Muscle of leg (tissue), 11 donors: ENCODE data around the gene NHERF1. TPM values are rescaled to one million over a fixed set of nuclear protein-coding genes. Genes with fewer than 3 reads are reported as not detected.

Experiments
- DNase-seq: peaks from one replicate; pipeline ENCODE4 v3.0.0; 2013
- H3K27ac ChIP-seq: one replicate; pipeline ENCODE4 v1.5.1; 2013; ENCODE audit warnings: mild to moderate bottlenecking, low read length, control low read depth
- H3K27me3 ChIP-seq: one replicate; pipeline ENCODE4 v1.6.1; 2013; ENCODE audit warnings: low read length; ENCODE audit not compliant: control insufficient read depth, insufficient read depth
- H3K36me3 ChIP-seq: one replicate; pipeline ENCODE4 v1.6.1; 2013; ENCODE audit warnings: low read length; ENCODE audit not compliant: control insufficient read depth, insufficient read depth
- H3K4me1 ChIP-seq: one replicate; pipeline ENCODE4 v1.6.1; 2013; ENCODE audit warnings: low read length; ENCODE audit not compliant: control insufficient read depth, insufficient read depth
- H3K4me3 ChIP-seq: one replicate; pipeline ENCODE4 v1.5.1; 2013; ENCODE audit warnings: low read length, control low read depth
- H3K9me3 ChIP-seq: replicated peaks from 2 replicates; pipeline ENCODE4 v1.6.1; 2013; ENCODE audit warnings: low read depth, low read length; ENCODE audit not compliant: control insufficient read depth
- WGBS: methylation state at CpG from one replicate; pipeline ENCODE4 v1.1.5; 2013; ENCODE audit warnings: missing lambda C conversion rate; ENCODE audit not compliant: insufficient coverage; 5-methylcytosine and 5-hydroxymethylcytosine counted together
- polyA plus RNA-seq, 8 donors: library from polyadenylated mRNA; unstranded; fragments of 120-200 nt; gene quantifications; one replicate each; pipeline versions ENCODE4 v1.2.1 to v1.2.3, GENCODE V29; 2013; ENCODE audit warnings: inconsistent platforms in 1 of 8, low replicate concordance in 1 of 8; ENCODE audit not compliant: insufficient read length in 8 of 8, insufficient read depth in 1 of 8
- total RNA-seq: library from RNA; stranded (reverse); fragments of 120-200 nt; gene quantifications from one replicate; pipeline ENCODE4 v1.2.4, GENCODE V29; 2013

NHERF1 gene
- total and polyA plus RNA-seq, 9 donors, result 3.5 to 24.4 (median 6.6) TPM

- WGBS, result 82% methylated on average over 2 of the region's 4 CpGs
- H3K4me1 ChIP-seq, result peaks cover 1% of the 10 kb centered on the region
- no peaks in the 10 kb centered on the region for H3K36me3 ChIP-seq
- peaks cover 24% of the 10 kb centered on the region for H3K27me3 ChIP-seq
- H3K4me3 ChIP-seq, result no peak overlapping the region
- no peaks in the 10 kb centered on the region for H3K9me3 ChIP-seq
- H3K27ac ChIP-seq, result no peak overlapping the region
- no peak for DNase-seq
These were observed 17.2 kb upstream of the NHERF1 start for GRCh38 chr17:74731347-74731605.

- no peak overlapping the region for H3K27ac ChIP-seq
- no peak for DNase-seq
- H3K9me3 ChIP-seq, result no peaks in the 10 kb centered on the region
- WGBS, result 66% methylated on average over 12 of the region's 12 CpGs
- H3K27me3 ChIP-seq, result peaks cover 34% of the 10 kb centered on the region
- H3K4me3 ChIP-seq, result no peak overlapping the region
- H3K4me1 ChIP-seq, result peaks cover 10% of the 10 kb centered on the region
- H3K36me3 ChIP-seq, result no peaks in the 10 kb centered on the region
These were observed 16.2 kb upstream of the NHERF1 start for GRCh38 chr17:74732042-74732867.

GRCh38 chr17:74733365-74734122, 14.9 kb upstream of the NHERF1 start:
- WGBS, result 56% methylated on average over 8 of the region's 9 CpGs
- Histone ChIP-seq H3K9me3 (no peaks in the 10 kb centered on the region), H3K4me3 (no peak overlapping the region), H3K27me3 (peaks cover 46% of the 10 kb centered on the region), H3K27ac (no peak overlapping the region), H3K4me1 (peaks cover 23% of the 10 kb centered on the region), H3K36me3 (no peaks in the 10 kb centered on the region)
- DNase-seq, result no peak

GRCh38 chr17:74734256-74734655, 14.2 kb upstream of the NHERF1 start:
- Histone ChIP-seq H3K9me3 (no peaks in the 10 kb centered on the region), H3K27ac (no peak overlapping the region), H3K4me1 (peaks cover 30% of the 10 kb centered on the region), H3K27me3 (peaks cover 54% of the 10 kb centered on the region), H3K36me3 (no peaks in the 10 kb centered on the region), H3K4me3 (no peak overlapping the region)
- no peak for DNase-seq
- 92% methylated on average over 2 of the region's 3 CpGs for WGBS

DNA sequence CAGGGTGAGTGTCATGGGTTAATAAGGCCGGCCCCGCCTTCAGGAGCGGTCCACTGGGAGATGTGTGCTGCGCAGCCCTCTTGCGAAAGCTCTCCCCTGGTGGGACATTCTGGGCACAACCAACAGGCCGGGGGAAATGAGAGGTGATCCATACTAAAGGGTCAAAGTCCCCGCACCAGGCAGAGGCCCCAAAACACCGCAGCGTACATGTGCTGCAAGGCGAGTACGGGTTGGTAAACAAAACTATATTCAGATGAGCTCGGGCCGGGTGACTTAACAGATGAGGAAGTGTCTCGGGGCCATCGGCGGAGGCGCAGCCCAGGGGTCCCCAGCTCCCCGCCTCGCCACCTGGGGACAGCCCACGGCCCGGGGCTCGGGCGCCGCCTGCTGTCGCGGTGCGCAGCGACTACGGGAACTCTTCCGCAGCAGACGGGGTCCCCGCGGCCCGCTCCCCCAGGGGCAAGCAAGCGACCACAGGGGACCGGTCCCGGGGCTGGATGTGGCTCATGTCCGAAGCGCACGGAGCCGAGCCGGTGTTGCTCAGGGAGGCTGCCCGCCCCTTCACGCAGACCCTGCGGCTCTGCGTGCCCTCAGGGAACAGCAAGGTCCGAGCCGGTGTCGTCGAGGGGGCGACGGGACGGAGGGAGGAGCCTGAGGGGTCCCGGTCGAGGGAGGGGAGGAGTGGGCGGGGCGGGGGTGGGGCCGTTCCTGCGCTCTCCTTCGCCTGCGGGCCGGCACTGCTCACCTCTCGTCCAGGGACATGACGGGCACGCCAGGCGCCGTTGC, 11.7 kb upstream of the NHERF1 start, which contains the start of gene RAB37:
TSS of gene RAB37 (plus strand) at position 744 of the 786 bp plus-strand sequence. CDS start at position 761, 17 bp downstream.
- H3K27me3 ChIP-seq, result peaks cover 54% of the 10 kb centered on the region
- H3K4me1 ChIP-seq, result peaks cover 33% of the 10 kb centered on the region
- H3K9me3 ChIP-seq, result no peaks in the 10 kb centered on the region
- under 1% methylated on average over 66 of the region's 67 CpGs for WGBS
- H3K36me3 ChIP-seq, result no peaks in the 10 kb centered on the region
- DNase-seq, result no peak
- peak within 1 kb of the TSS; percentile 18 for H3K4me3 ChIP-seq
- H3K27ac ChIP-seq, result no peak within 1 kb of the TSS

DNA sequence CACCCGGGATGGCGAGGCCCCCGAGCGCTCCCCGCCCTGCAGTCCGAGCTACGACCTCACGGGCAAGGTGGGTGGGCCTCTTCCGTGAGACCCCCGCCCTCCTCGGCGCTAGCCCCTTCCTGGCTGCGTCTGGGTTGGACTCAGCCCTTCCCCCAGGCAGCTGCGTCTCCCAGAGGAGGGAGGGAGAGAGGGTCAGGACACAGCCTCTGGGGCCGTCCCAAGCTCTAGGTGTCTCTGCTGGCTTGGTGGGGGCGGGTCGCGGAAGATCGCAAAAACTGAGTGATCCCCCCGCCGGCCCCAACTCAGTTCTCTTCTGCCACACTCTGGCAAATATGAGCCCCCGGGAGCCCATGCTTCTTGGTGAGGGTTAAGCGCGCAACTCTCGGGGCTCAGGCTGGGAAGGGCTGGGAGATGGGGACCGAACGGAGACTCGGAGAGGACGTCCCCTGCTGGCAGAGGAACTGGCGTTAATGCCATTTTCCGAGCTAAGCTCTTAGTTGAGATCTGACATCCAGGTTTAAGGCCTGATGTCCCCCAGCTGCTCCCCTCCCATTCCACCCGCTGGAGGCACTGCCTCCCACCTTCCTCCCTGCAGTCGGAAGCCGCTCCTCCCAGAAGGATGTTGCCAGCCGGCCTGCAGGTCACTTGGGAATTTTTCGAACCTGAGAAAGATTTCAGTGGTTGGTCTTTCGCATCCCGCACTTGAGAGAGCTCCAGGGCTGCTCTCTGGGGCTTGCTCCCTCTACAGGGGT, 11.0 kb upstream of the NHERF1 start:
- Histone ChIP-seq H3K9me3 (no peaks in the 10 kb centered on the region), H3K27ac (no peak overlapping the region), H3K4me3 (peak overlapping the region; percentile 18), H3K4me1 (peaks cover 33% of the 10 kb centered on the region), H3K36me3 (no peaks in the 10 kb centered on the region), H3K27me3 (peaks cover 56% of the 10 kb centered on the region)
- no peak for DNase-seq
- WGBS, result 3% methylated on average over 35 of the region's 38 CpGs

DNA sequence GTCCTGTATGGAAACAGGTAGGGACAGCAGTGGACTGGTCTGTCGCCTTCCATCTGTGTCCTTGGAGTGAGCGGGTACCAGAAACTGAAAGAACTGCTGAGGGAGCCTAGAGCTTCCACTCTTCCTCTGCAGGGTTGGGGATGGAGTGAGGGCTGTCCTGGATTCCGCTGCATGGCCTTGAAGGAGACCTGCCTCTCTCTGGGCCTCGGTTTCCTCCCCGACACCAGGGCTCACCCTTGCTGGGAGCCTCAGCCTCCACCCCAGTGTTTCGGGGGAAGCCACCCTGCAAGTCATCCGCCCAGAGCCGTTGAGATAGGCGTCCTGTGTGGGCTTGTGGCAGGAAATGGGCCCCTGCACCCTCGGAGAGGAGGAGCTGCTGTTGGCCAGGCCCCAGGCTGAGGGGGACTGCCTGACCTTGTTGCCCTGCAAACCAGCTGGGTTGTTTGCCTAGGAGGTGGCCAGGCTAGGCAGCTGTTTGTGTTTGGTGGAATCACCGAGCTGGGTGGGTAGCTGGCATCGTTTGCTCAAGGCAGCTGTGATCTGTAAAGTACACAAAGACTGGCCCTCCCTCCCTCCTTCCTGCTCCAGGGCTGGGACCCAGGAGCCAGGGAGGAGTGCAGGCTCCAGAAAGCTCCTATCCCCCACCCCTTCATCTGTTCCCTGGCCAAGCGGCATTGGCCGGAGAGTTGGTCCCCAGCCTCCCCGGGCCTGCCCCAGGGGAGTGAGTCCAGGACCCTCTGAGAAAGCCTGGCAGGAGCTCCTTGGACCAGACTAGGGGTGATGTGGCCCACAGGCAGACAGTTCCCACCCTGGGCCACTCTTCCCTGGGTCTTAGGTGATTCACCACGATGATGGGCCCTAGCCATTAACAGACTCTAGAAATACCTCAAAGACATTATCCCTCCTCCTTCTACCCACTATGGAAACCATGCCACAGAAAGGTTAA, 10.1 kb upstream of the NHERF1 start:
- peak; percentile 78 for DNase-seq
- Histone ChIP-seq H3K27me3 (peaks cover 55% of the 10 kb centered on the region), H3K36me3 (no peaks in the 10 kb centered on the region), H3K4me1 (peaks cover 37% of the 10 kb centered on the region), H3K27ac (no peak overlapping the region), H3K4me3 (no peak overlapping the region), H3K9me3 (no peaks in the 10 kb centered on the region)
- WGBS, result 29% methylated on average over 8 of the region's 16 CpGs

GRCh38 chr17:74739227-74739831, 9.1 kb upstream of the NHERF1 start:
- DNase-seq, result no peak
- WGBS, result 90% methylated on average over 3 of the region's 12 CpGs
- peaks cover 37% of the 10 kb centered on the region for H3K4me1 ChIP-seq
- H3K27ac ChIP-seq, result no peak overlapping the region
- peaks cover 52% of the 10 kb centered on the region for H3K27me3 ChIP-seq
- no peak overlapping the region for H3K4me3 ChIP-seq
- H3K9me3 ChIP-seq, result no peaks in the 10 kb centered on the region
- H3K36me3 ChIP-seq, result no peaks in the 10 kb centered on the region
